ENCODE results near the gene NAA11.

NAA11 gene

GRCh38 chr4:79294064-79294463 is 31.8 kb downstream of the NAA11 start:
- Histone ChIP-seq H3K27me3 (ENCODE audit: insufficient read depth, low read length, poor library complexity) (no peaks in the 10 kb centered on the region), H3K27ac (ENCODE audit: low read length) (no peak overlapping the region), H3K79me2 (ENCODE audit: insufficient read depth, low read length) (no peaks in the 10 kb centered on the region), H3K9ac (ENCODE audit: low read depth, low read length) (no peak overlapping the region), H3K4me3 (ENCODE audit: low read depth in 1 of 2, low read length in 2 of 2) (no peak overlapping the region), H3K4me1 (ENCODE audit: insufficient read depth, low read length) (no peaks in the 10 kb centered on the region), H3K4me2 (ENCODE audit: insufficient read depth, low read length) (no peak overlapping the region), H4K20me1 (ENCODE audit: insufficient read depth, low read length) (no peaks in the 10 kb centered on the region), H3K36me3 (ENCODE audit: insufficient read depth, low read length) (no peaks in the 10 kb centered on the region), H3K9me3 (ENCODE audit: insufficient read depth, low read length, severe bottlenecking) (no peaks in the 10 kb centered on the region), H2AFZ (ENCODE audit: low read depth, low read length) (no peak overlapping the region)
- no peak for DNase-seq
- no peak for ATAC-seq (ENCODE audit: insufficient read depth, low read depth)
- TF ChIP-seq EZH2 (IDR thresholded peaks at IDR 0.05; ENCODE audit: borderline replicate concordance, low read depth, low read length, severe bottlenecking) (no peak), CTCF (IDR thresholded peaks at IDR 0.05; ENCODE audit: borderline replicate concordance, extremely low read depth, low read length, poor library complexity, severe bottlenecking) (no peak)

- Histone ChIP-seq H4K20me1 (ENCODE audit: insufficient read depth, low read length) (no peaks in the 10 kb centered on the region), H3K9me3 (ENCODE audit: insufficient read depth, low read length, severe bottlenecking) (no peaks in the 10 kb centered on the region), H3K4me3 (ENCODE audit: low read depth in 1 of 2, low read length in 2 of 2) (no peak overlapping the region), H2AFZ (ENCODE audit: low read depth, low read length) (no peak overlapping the region), H3K36me3 (ENCODE audit: insufficient read depth, low read length) (no peaks in the 10 kb centered on the region), H3K27ac (ENCODE audit: low read length) (no peak overlapping the region), H3K4me2 (ENCODE audit: insufficient read depth, low read length) (no peak overlapping the region), H3K27me3 (ENCODE audit: insufficient read depth, low read length, poor library complexity) (no peaks in the 10 kb centered on the region), H3K9ac (ENCODE audit: low read depth, low read length) (no peak overlapping the region), H3K79me2 (ENCODE audit: insufficient read depth, low read length) (no peaks in the 10 kb centered on the region), H3K4me1 (ENCODE audit: insufficient read depth, low read length) (no peaks in the 10 kb centered on the region)
- no peak for ATAC-seq (ENCODE audit: insufficient read depth, low read depth)
- DNase-seq: no peak
- TF ChIP-seq EZH2 (IDR thresholded peaks at IDR 0.05; ENCODE audit: borderline replicate concordance, low read depth, low read length, severe bottlenecking): no peak
Measured at GRCh38 chr4:79292008-79292407, 33.9 kb downstream of the NAA11 start.

GRCh38 chr4:79290376-79290775 is 35.5 kb downstream of the NAA11 start:
- no peaks in the 10 kb centered on the region for H3K79me2 ChIP-seq (ENCODE audit: insufficient read depth, low read length)
- no peaks in the 10 kb centered on the region for H3K36me3 ChIP-seq (ENCODE audit: insufficient read depth, low read length)
- H3K4me3 ChIP-seq (ENCODE audit: low read depth in 1 of 2, low read length in 2 of 2): no peak overlapping the region
- no peak overlapping the region for H2AFZ ChIP-seq (ENCODE audit: low read depth, low read length)
- no peak overlapping the region for H3K4me2 ChIP-seq (ENCODE audit: insufficient read depth, low read length)
- ATAC-seq (ENCODE audit: insufficient read depth, low read depth) (no peak), DNase-seq (no peak)
- no peaks in the 10 kb centered on the region for H3K4me1 ChIP-seq (ENCODE audit: insufficient read depth, low read length)
- TF ChIP-seq CTCF (IDR thresholded peaks at IDR 0.05; ENCODE audit: borderline replicate concordance, extremely low read depth, low read length, poor library complexity, severe bottlenecking) (no peak), EZH2 (IDR thresholded peaks at IDR 0.05; ENCODE audit: borderline replicate concordance, low read depth, low read length, severe bottlenecking) (no peak)
- no peak overlapping the region for H3K9ac ChIP-seq (ENCODE audit: low read depth, low read length)
- H3K27ac ChIP-seq (ENCODE audit: low read length): no peak overlapping the region
- H3K27me3 ChIP-seq (ENCODE audit: insufficient read depth, low read length, poor library complexity): no peaks in the 10 kb centered on the region
- no peaks in the 10 kb centered on the region for H4K20me1 ChIP-seq (ENCODE audit: insufficient read depth, low read length)
- H3K9me3 ChIP-seq (ENCODE audit: insufficient read depth, low read length, severe bottlenecking): no peaks in the 10 kb centered on the region

GRCh38 chr4:79288185-79288584 is 37.7 kb downstream of the NAA11 start:
- no peaks in the 10 kb centered on the region for H4K20me1 ChIP-seq (ENCODE audit: insufficient read depth, low read length)
- H3K9ac ChIP-seq (ENCODE audit: low read depth, low read length): no peak overlapping the region
- no peaks in the 10 kb centered on the region for H3K27me3 ChIP-seq (ENCODE audit: insufficient read depth, low read length, poor library complexity)
- no peaks in the 10 kb centered on the region for H3K79me2 ChIP-seq (ENCODE audit: insufficient read depth, low read length)
- no peak for TF ChIP-seq CTCF (IDR thresholded peaks at IDR 0.05; ENCODE audit: borderline replicate concordance, extremely low read depth, low read length, poor library complexity, severe bottlenecking)
- TF ChIP-seq EZH2 (IDR thresholded peaks at IDR 0.05; ENCODE audit: borderline replicate concordance, low read depth, low read length, severe bottlenecking): no peak
- no peak overlapping the region for H3K4me3 ChIP-seq (ENCODE audit: low read depth in 1 of 2, low read length in 2 of 2)
- H3K27ac ChIP-seq (ENCODE audit: low read length): no peak overlapping the region
- ATAC-seq (ENCODE audit: insufficient read depth, low read depth) (no peak), DNase-seq (no peak)
- H3K4me1 ChIP-seq (ENCODE audit: insufficient read depth, low read length): no peaks in the 10 kb centered on the region
- H3K9me3 ChIP-seq (ENCODE audit: insufficient read depth, low read length, severe bottlenecking): no peaks in the 10 kb centered on the region
- H3K4me2 ChIP-seq (ENCODE audit: insufficient read depth, low read length): no peak overlapping the region
- no peaks in the 10 kb centered on the region for H3K36me3 ChIP-seq (ENCODE audit: insufficient read depth, low read length)
- H2AFZ ChIP-seq (ENCODE audit: low read depth, low read length): no peak overlapping the region
